Liver (tissue), 9 donors: ENCODE data around the gene UNC5CL. TPM values are rescaled to one million over a fixed set of nuclear protein-coding genes. Genes with fewer than 3 reads are reported as not detected.

Source experiments
- DNase-seq: peaks from one replicate; pipeline ENCODE4 v3.0.0-alpha.2; 2017; ENCODE audit warnings: low spot score
- H3K27ac ChIP-seq, 2 donors: one replicate each; pipeline ENCODE4 v1.7.0; 2013; ENCODE audit warnings: inconsistent platforms in 2 of 2, low read length in 2 of 2, control low read depth in 1 of 2, low read depth in 1 of 2, mild to moderate bottlenecking in 1 of 2
- H3K27me3 ChIP-seq, 4 donors: one replicate each; pipeline versions ENCODE4 v1.6.1 to v1.7.0; 2013; ENCODE audit warnings: low read length in 3 of 4, inconsistent platforms in 1 of 4, mild to moderate bottlenecking in 1 of 4, moderate library complexity in 1 of 4; ENCODE audit not compliant: control insufficient read depth in 4 of 4, insufficient read depth in 4 of 4
- H3K36me3 ChIP-seq, 4 donors: one replicate each; pipeline versions ENCODE4 v1.6.1 to v1.7.0; 2013; ENCODE audit warnings: low read length in 3 of 4, mild to moderate bottlenecking in 3 of 4, low read depth in 1 of 4, moderate library complexity in 1 of 4; ENCODE audit not compliant: control insufficient read depth in 4 of 4, insufficient read depth in 3 of 4
- H3K4me1 ChIP-seq, 4 donors: one replicate each; pipeline versions ENCODE4 v1.6.1 to v1.7.0; 2013; ENCODE audit warnings: low read length in 3 of 4, mild to moderate bottlenecking in 3 of 4, moderate library complexity in 1 of 4; ENCODE audit not compliant: control insufficient read depth in 4 of 4, insufficient read depth in 4 of 4
- H3K4me3 ChIP-seq, 3 donors: one replicate each; pipeline versions ENCODE4 v1.6.1 to v1.7.0; 2013; ENCODE audit warnings: low read length in 3 of 3, control low read depth in 1 of 3, low read depth in 1 of 3, mild to moderate bottlenecking in 1 of 3
- H3K9ac ChIP-seq, 2 donors: one replicate each; pipeline ENCODE4 v1.7.0; 2013; ENCODE audit warnings: low read length in 2 of 2, mild to moderate bottlenecking in 2 of 2, moderate library complexity in 2 of 2, control low read depth in 1 of 2, low read depth in 1 of 2
- H3K9me3 ChIP-seq, 4 donors: one replicate each; pipeline versions ENCODE4 v1.6.1 to v1.7.0; 2013; ENCODE audit warnings: low read length in 3 of 4; ENCODE audit not compliant: control insufficient read depth in 4 of 4
- ATF3 ChIP-seq: IDR thresholded peaks from 2 replicates; pipeline ENCODE4 v1.6.1; 2016; ENCODE audit warnings: antibody characterized with exemption
- CTCF ChIP-seq: fragments of 150-350 bp; IDR thresholded peaks from 2 replicates; pipeline ENCODE4 v1.5.1; 2017; ENCODE audit warnings: improper control_type of control experiment, low read depth, low read length; ENCODE audit not compliant: missing input control
- EGR1 ChIP-seq, 2 donors: IDR thresholded peaks; 2 replicates each; pipeline ENCODE4 v1.6.1; 2016 to 2018; ENCODE audit warnings: antibody characterized with exemption in 2 of 2, low read depth in 2 of 2
- FOXA1 ChIP-seq: IDR thresholded peaks from 2 replicates; pipeline ENCODE4 v1.6.1; 2016; ENCODE audit warnings: antibody characterized with exemption
- FOXA2 ChIP-seq: IDR thresholded peaks from 2 replicates; pipeline ENCODE4 v1.6.1; 2016; ENCODE audit warnings: antibody characterized with exemption
- GABPA ChIP-seq, 2 donors: IDR thresholded peaks in 1 of 2; conservative IDR thresholded peaks in 1 of 2; 2 replicates each; pipeline ENCODE4 v1.6.1; 2016; ENCODE audit warnings: antibody characterized with exemption in 2 of 2, mild to moderate bottlenecking in 1 of 2, moderate library complexity in 1 of 2
- HNF4A ChIP-seq, 2 donors: conservative IDR thresholded peaks; 2 replicates each; pipeline ENCODE4 v1.6.1; 2016; ENCODE audit warnings: antibody characterized with exemption in 2 of 2, mild to moderate bottlenecking in 2 of 2
- HNF4G ChIP-seq: IDR thresholded peaks from 2 replicates; pipeline ENCODE4 v1.6.1; 2016; ENCODE audit warnings: antibody characterized with exemption
- JUND ChIP-seq, 2 donors: IDR thresholded peaks; 2 replicates each; pipeline ENCODE4 v1.6.1; 2016; ENCODE audit warnings: antibody characterized with exemption in 2 of 2
- MAX ChIP-seq: IDR thresholded peaks from 2 replicates; pipeline ENCODE4 v1.6.1; 2016; ENCODE audit warnings: antibody characterized with exemption
- NR2F2 ChIP-seq: IDR thresholded peaks from 2 replicates; pipeline ENCODE4 v1.6.1; 2016; ENCODE audit warnings: antibody characterized with exemption
- RAD21 ChIP-seq, 2 donors: IDR thresholded peaks; 2 replicates each; pipeline ENCODE4 v1.6.1; 2016; ENCODE audit warnings: antibody characterized with exemption in 2 of 2, mild to moderate bottlenecking in 2 of 2
- REST ChIP-seq: IDR thresholded peaks from 2 replicates; pipeline ENCODE4 v1.6.1; 2016; ENCODE audit warnings: antibody characterized with exemption, mild to moderate bottlenecking
- RXRA ChIP-seq, 2 donors: IDR thresholded peaks; 2 replicates each; pipeline ENCODE4 v1.6.1; 2017 to 2018; ENCODE audit warnings: antibody characterized with exemption in 2 of 2, mild to moderate bottlenecking in 1 of 2
- SP1 ChIP-seq: IDR thresholded peaks from 2 replicates; pipeline ENCODE4 v1.6.1; 2018; ENCODE audit warnings: antibody characterized with exemption, mild to moderate bottlenecking
- TAF1 ChIP-seq: conservative IDR thresholded peaks from 2 replicates; pipeline ENCODE4 v1.6.1; 2016; ENCODE audit warnings: antibody characterized with exemption, mild to moderate bottlenecking
- YY1 ChIP-seq: IDR thresholded peaks from 2 replicates; pipeline ENCODE4 v1.6.1; 2016; ENCODE audit warnings: antibody characterized with exemption, mild to moderate bottlenecking
- ZBTB33 ChIP-seq: IDR thresholded peaks from 2 replicates; pipeline ENCODE4 v1.6.1; 2016; ENCODE audit warnings: antibody characterized with exemption
- WGBS: extraction: QIAGEN DNeasy Blood & Tissue Kit; methylation state at CpG from one replicate; pipeline ENCODE4 v1.1.7; 2013; 5-methylcytosine and 5-hydroxymethylcytosine counted together
- polyA plus RNA-seq, 2 donors: library from polyadenylated mRNA; stranded (reverse) in 1 of 2; unstranded in 1 of 2; fragments of 200-250 nt in 1 of 2; fragments of >200 nt in 1 of 2; fragmentation: Nextera tagmentation in 1 of 2; extraction: Ambion mirVana in 1 of 2; gene quantifications; one replicate each; pipeline versions ENCODE4 v1.2.1 to v1.2.3, GENCODE V29; 2013 to 2015
- total RNA-seq, 2 donors: library from RNA; depleted of rRNA; stranded (reverse); fragments of >200 nt; gene quantifications; one replicate each; pipeline ENCODE4 v1.2.3, GENCODE V29; 2014
- donor health status: healthy.
- donor health status: healthy.
- donor health status: healthy.
- donor health status: healthy.
- donor health status: healthy.

UNC5CL gene
- total and polyA plus RNA-seq, 4 donors, result 4.7 to 41.9 (median 17.2) TPM

GRCh38 chr6:41009669-41010068 lies 29.4 kb downstream of the UNC5CL start:
- H3K9me3 ChIP-seq, result no peaks in the 10 kb centered on the region
- 96% methylated on average over 1 of the region's 1 CpG for whole genome bisulfite sequencing
- H3K4me3 ChIP-seq, result no peak overlapping the region
- H3K27me3 ChIP-seq, result no peaks in the 10 kb centered on the region
- H3K9ac ChIP-seq, result no peak overlapping the region
- DNase-seq, result no peak
- no peak overlapping the region for H3K27ac ChIP-seq
- H3K36me3 ChIP-seq, result no peaks in the 10 kb centered on the region
- peaks cover 10 to 33% (median 26%) of the 10 kb centered on the region in 4 donors for H3K4me1 ChIP-seq
- TF ChIP-seq ZBTB33, result no peak
- TF ChIP-seq FOXA1, result no peak
- TF ChIP-seq YY1, result no peak
- no peak for TF ChIP-seq TAF1
- TF ChIP-seq JUND (IDR thresholded peaks at IDR 0.05), result no peak
- no peak for TF ChIP-seq GABPA (IDR thresholded peaks at IDR 0.05 in 1 of 2, conservative IDR thresholded peaks at IDR 0.05 in 1 of 2)
- no peak for TF ChIP-seq ATF3
- TF ChIP-seq FOXA2, result no peak
- TF ChIP-seq MAX, result no peak
- no peak for TF ChIP-seq HNF4A (conservative IDR thresholded peaks at IDR 0.05)
- TF ChIP-seq HNF4G, result no peak
- no peak for TF ChIP-seq CTCF
- TF ChIP-seq NR2F2, result no peak
- no peak for TF ChIP-seq SP1
- TF ChIP-seq RAD21 (IDR thresholded peaks at IDR 0.05), result no peak
- TF ChIP-seq RXRA (IDR thresholded peaks at IDR 0.05), result no peak
- TF ChIP-seq EGR1 (IDR thresholded peaks at IDR 0.05; ENCODE audit: low read depth in 2 of 2), result no peak
- no peak for TF ChIP-seq REST
